GM21390 (cell line): ENCODE results near the gene TNFAIP8L2.

Experiments
- ATAC-seq: cut with Tn5 transposase; IDR thresholded peaks from one replicate; pipeline ENCODE4 v1.9.1; 2021; ENCODE audit not compliant: unreplicated experiment

TNFAIP8L2 gene

DNA sequence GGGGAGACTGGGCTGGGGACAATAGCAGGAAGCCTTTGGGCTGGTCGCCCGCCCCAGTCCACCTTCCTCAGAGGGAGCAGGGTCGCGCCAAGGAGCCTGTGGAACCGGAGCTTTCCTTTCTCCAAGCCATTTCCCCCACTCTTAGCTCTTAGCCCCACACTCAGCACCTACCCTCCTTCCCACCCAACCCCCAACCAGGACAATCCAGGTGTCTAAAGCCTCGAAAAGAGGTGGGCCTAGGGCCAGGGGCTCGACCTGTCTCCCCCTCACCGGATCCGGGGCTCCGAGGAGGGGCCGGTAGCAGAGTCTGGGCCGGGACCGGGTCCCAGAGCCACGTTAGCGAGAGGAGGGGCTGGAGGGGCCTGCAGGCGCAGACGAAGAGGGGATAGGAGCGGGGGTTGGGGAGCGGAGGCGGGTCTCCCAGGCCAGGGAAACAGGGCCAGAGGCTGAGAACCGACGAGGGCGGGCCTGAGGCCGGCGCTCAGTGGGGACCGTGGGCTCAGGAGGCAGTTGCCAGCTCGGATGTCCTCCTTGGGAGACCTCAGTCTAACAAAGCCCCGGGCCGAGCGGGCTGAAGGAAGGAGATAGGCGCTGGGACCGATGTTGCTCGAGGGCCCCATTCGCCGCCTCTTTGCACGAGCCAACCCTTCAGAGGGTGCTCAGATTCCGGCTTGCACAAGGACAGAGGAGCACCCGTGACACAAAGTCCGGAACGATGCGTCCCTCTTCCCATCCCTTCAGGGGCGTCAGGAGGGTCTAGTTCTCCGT, 11.0 kb upstream of the TNFAIP8L2 start:
- ATAC-seq = no peak

DNA sequence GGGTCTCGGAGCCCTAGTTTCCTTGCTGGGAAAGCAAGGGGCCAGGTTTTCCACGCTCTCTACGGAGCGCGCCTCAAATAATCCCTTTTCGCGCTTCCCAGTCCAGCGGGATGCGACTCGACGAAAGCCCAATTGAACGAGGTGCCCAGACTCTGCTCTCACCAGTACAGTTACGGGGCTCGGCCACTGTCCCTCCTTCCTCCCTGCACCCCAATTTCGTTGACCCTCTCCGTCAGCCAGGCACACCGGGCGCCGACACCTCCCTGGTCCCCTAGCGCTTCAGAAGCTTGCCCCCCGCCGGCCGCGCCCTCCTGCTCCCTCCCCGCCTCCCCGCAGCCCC, 10.4 kb upstream of the TNFAIP8L2 start:
- no peak for ATAC-seq

GRCh38 chr1:151146412-151147131, 9.9 kb upstream of the TNFAIP8L2 start, which contains the start of gene SEMA6C:
Gene SEMA6C (minus strand): TSS chr1:151146631. CDS start chr1:151142621, 4,010 bp downstream.
- ATAC-seq = peak; percentile 99

GRCh38 chr1:151147132-151147503, 9.3 kb upstream of the TNFAIP8L2 start:
- no peak for ATAC-seq

DNA sequence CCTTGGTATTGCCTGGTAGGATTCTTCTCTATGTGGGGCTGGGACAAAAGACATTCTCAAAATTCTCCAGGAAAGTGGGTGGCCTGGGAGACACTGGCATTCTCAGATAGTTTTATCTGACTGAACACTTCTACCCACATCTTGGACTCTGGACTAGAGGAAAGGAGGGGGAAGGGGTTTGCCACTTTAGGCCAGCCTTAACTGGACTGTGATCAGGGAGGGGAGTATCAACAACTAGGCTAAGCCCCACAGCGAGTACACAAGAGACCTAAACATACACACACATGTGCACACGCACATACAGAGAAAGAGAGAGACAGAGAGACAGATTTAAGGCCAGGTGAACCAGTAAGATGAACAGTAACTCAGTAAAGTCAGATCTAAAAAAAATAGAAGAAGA, 8.8 kb upstream of the TNFAIP8L2 start:
- ATAC-seq = no peak

- ATAC-seq = no peak
Observed at GRCh38 chr1:151157067-151157531, 650 bp downstream of the TNFAIP8L2 start.

GRCh38 chr1:151158326-151158725, 1.9 kb downstream of the TNFAIP8L2 start:
- no peak for ATAC-seq

- ATAC-seq = no peak
Observed at GRCh38 chr1:151158751-151159251, 2.4 kb downstream of the TNFAIP8L2 start.

DNA sequence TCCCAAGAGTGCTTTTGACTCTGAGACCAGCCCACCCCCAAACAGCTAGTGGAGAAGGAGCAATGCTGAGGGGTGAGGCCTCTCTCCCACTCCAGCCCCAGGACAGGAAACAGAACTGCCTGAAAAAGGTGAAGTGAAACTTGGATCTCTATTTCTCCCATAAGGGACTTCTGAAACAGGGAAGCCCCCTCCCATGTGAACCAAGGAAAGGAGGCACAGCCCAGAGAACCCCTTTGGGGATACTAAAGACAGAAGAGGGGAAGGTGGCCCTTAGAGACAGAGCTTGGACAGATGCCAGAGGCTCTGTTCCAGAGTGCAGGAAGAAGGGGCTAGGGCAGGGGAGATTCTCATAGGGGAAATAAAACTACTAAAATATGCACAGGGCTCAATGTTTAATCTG, 2.9 kb downstream of the TNFAIP8L2 start:
- ATAC-seq = no peak

GRCh38 chr1:151164732-151165280, 8.4 kb downstream of the TNFAIP8L2 start:
- no peak for ATAC-seq

GRCh38 chr1:151165281-151165737, 8.9 kb downstream of the TNFAIP8L2 start:
- ATAC-seq = peak; percentile 5

DNA sequence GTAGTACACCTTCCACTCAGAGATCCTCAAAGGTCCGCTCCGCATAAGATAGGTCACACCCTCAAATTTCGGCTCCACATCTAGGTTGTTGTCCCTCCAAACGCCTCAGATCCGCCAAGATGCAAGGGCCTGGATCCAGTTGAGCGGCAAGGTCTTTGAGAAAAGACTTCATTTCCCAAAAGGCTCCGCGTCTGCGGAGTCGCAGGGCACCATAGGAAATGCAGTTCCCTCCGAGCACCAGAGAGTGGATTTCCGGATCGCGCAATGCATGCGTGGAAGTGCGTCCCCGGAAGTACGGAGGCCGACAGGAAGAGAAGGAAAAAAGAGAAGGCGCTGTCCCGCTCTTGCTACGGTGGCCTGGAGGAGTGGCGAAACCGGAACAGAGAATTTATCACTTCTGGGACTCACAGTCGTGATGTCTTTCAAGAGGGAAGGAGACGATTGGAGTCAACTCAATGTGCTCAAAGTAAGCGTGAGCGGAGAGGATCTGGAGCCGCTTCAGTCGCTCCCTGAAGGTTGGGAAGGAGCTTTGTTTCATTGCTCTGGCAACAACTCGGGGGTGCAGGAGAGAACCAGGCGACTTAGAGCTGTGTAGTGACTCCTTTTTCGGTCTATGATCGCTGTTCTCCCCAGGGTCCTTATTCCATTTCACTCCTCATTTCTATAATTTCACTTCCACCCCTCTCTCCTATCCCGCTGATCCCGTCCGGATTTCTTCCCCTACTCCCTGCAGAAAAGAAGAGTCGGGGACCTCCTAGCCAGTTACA, 9.5 kb downstream of the TNFAIP8L2 start, which contains the start of the genes LYSMD1 and SCNM1:
Gene LYSMD1 (minus strand): TSS at position 165 of the 767 bp plus-strand sequence. CDS start 644 bp downstream, outside the sequence.
Gene SCNM1 (plus strand): TSS at position 407 of the 767 bp plus-strand sequence. CDS start 9 bp downstream, at position 416.
- peak; percentile 81 for ATAC-seq

GRCh38 chr1:151166505-151166956, 10.1 kb downstream of the TNFAIP8L2 start:
- no peak for ATAC-seq

DNA sequence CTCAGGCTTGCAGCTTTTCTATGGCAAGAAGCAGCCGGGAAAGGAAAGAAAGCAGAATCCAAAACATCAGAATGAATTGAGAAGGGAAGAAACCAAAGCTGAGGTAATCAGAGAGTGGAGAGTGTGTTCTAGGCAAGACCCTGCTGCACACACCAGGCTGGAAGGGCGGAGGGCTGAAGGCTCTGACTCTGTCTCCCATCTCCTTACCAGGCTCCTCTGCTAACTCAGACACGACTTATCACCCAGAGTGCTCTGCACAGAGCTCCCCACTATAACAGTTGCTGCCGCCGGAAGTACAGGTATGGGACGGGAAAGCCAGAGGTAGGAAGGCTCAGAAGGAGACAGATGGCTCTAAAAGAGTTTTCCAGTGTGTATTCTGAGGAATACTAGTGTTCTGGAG, 10.7 kb downstream of the TNFAIP8L2 start:
- ATAC-seq = no peak

- ATAC-seq = no peak
Observed at GRCh38 chr1:151171190-151171589, 14.7 kb downstream of the TNFAIP8L2 start.

GRCh38 chr1:151175041-151175741, 18.7 kb downstream of the TNFAIP8L2 start:
- no peak for ATAC-seq

- ATAC-seq = no peak
Observed at GRCh38 chr1:151175863-151176262, 19.4 kb downstream of the TNFAIP8L2 start, which contains the start of gene TMOD4. Gene TMOD4 (minus strand): TSS chr1:151175981. CDS start chr1:151174875, 1,106 bp downstream.

- no peak for ATAC-seq
Observed at GRCh38 chr1:151176514-151177045, 20.1 kb downstream of the TNFAIP8L2 start.

DNA sequence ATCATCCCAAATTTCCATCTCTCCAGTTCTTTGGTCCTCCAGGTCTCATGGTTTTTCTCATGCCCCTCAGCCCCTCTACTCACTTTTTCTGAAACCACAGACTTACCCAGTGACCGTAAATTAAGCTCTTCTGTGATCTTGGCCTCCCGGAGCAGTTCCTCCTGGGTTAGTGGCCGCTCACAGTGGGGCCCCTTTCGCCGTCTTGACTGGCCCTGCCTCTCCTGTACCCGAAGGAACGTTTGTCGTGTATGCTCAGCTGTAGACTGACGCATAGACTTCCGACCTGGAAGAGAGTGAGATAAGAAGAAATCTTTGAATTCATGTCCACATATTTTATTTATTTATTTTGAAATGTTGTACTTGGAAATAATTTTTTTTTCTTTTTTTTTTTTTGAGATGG, 27.8 kb downstream of the TNFAIP8L2 start:
- no peak for ATAC-seq

DNA sequence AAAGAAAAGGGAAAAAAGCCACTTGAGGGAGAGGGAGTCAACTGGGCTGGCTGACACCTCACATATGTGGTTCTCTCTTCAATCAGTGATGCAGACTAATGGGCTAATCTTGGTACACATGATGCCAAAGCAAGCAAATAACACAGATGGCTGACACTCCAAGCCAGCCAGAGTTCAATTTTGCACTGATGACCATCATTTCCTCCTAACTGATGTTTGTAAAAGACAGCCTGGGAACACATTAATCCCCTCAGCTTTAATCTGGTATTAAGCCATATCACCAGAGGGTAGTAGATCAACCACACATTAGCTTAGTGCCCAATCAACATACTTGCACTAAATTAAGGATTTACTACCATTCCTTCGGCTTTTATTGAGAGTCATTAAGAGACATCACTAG, 30.8 kb downstream of the TNFAIP8L2 start:
- no peak for ATAC-seq
